NCI-H345 treated with DMSO at 0.1 percent for 48 hours (cell line): ENCODE results near the gene MMP10.

Experiments
- DNase-seq: peaks from one replicate; lab custom pipeline; 2025; ENCODE audit not compliant: unreplicated experiment; lab: John Stamatoyannopoulos, UW

MMP10 gene

GRCh38 chr11:102729849-102730815 lies 50.3 kb downstream of the MMP10 start:
- DNase-seq: no peak

GRCh38 chr11:102727890-102728289 lies 52.5 kb downstream of the MMP10 start:
- no peak for DNase-seq

DNA sequence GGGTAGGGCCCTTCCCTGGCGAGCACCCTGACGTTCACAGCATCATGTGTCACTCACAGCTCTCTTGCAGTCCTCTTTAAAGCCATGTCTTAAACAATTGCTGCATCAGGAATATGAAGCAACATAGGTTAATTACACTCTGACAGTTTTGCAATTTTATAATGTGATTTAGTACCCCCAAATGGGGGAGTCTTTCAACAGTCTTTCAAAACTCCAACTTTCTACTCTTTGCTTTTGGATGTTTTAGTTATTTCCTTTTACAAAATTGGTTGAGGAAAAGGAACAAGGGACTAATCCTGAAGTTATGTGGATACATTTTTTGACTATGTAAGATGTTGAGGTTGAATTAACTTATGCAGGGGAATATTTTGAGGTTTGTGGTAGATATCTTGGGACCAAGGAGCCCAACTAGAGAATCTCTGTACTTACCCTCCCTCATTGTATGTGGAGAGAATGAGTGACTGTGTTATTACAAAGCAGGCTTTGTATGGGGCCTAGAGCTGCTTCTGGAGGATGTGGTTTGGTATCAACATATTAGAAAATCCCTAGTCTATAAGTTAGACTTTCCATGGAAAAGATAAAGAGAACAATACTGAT lies 55.4 kb downstream of the MMP10 start, which contains the start of gene MMP8:
TSS of gene MMP8 (minus strand) at position 51 of the 597 bp plus-strand sequence. CDS start 99 bp downstream, outside the sequence.
- DNase-seq: no peak

- no peak for DNase-seq
Measured at GRCh38 chr11:102722821-102723220, 57.6 kb downstream of the MMP10 start.
